Fibroblast of the aortic adventitia (primary cell): Measurements from ENCODE around the gene RAP1GAP2. TPM values are rescaled to one million over a fixed set of nuclear protein-coding genes. Genes with fewer than 3 reads are reported as not detected.

Experiments used
- DNase-seq: peaks from one replicate; pipeline ENCODE4 v3.0.0-alpha.2; 2010; ENCODE audit warnings: low read depth
- H3K4me3 ChIP-seq: 2 replicates; pipeline ENCODE4 v1.5.1; 2011; ENCODE audit warnings: low read depth, mild to moderate bottlenecking, control low read depth, low read length, moderate library complexity
- total RNA-seq: library from RNA; depleted of rRNA; stranded (reverse); fragments of >200 nt; gene quantifications from 2 replicates; pipeline ENCODE4 v1.2.3, GENCODE V29; 2012; ENCODE audit warnings: low replicate concordance
- TF ChIP-seq, protein P1 (sequence below): IDR thresholded peaks from 2 replicates; pipeline ENCODE4 v1.5.1; 2011; ENCODE audit warnings: mild to moderate bottlenecking, low read length, control low read depth, inconsistent platforms; ENCODE audit not compliant: insufficient read depth

Gene RAP1GAP2
- total RNA-seq, 1 donor: 5.0 TPM

DNA sequence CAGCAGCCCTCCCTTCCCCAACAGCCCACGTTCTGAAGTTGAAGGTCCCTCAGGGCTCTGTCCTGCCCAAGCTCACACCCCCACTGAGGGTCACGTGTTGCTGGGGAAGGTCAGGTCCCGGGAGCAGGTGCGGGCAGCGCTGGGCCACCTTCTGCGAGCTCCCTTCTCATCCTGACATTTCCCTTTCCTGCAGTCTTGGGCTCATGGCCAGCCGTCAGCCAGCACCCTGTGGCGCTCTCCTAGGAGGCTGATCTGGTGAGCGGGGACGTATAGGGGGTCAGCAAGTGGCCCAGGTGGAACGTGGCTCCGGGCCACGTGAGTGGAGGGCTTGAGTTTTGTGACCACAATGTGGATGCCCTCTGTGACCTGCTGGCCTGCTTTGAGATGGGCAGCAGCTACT lies 73.4 kb downstream of the RAP1GAP2 start:
- no peak for DNase-seq
- TF ChIP-seq, protein P1, sequence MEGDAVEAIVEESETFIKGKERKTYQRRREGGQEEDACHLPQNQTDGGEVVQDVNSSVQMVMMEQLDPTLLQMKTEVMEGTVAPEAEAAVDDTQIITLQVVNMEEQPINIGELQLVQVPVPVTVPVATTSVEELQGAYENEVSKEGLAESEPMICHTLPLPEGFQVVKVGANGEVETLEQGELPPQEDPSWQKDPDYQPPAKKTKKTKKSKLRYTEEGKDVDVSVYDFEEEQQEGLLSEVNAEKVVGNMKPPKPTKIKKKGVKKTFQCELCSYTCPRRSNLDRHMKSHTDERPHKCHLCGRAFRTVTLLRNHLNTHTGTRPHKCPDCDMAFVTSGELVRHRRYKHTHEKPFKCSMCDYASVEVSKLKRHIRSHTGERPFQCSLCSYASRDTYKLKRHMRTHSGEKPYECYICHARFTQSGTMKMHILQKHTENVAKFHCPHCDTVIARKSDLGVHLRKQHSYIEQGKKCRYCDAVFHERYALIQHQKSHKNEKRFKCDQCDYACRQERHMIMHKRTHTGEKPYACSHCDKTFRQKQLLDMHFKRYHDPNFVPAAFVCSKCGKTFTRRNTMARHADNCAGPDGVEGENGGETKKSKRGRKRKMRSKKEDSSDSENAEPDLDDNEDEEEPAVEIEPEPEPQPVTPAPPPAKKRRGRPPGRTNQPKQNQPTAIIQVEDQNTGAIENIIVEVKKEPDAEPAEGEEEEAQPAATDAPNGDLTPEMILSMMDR: no peak
- no peak overlapping the region for H3K4me3 ChIP-seq

DNA sequence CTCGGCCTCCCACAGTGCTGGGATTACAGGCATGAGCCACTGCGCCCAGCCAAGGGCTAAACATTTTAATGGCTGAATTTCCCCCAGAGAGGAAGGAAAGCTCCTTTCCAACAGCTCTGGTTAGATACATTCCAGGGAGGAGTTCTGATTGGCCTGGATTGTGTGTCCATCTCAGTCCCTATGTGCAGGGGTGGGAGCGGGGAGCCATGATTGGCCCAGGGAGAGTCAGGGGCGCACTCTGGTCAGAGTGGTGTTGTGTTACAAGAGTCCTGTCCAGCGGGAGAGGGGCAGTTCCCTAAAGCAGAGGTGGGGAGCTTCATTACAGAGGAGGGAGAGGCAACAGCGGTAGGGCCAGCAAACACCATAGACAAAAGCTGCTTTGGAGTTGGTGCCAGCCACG lies 75.0 kb downstream of the RAP1GAP2 start:
- H3K4me3 ChIP-seq: no peak overlapping the region
- DNase-seq: no peak
- TF ChIP-seq, protein P1: no peak

- TF ChIP-seq, protein P1: no peak
- no peak for DNase-seq
- no peak overlapping the region for H3K4me3 ChIP-seq
These were observed 75.5 kb downstream of the RAP1GAP2 start for GRCh38 chr17:2871720-2872119.

- no peak for DNase-seq
- TF ChIP-seq, protein P1: no peak
- H3K4me3 ChIP-seq: no peak overlapping the region
These were observed 76.0 kb downstream of the RAP1GAP2 start for GRCh38 chr17:2872282-2872681.

DNA sequence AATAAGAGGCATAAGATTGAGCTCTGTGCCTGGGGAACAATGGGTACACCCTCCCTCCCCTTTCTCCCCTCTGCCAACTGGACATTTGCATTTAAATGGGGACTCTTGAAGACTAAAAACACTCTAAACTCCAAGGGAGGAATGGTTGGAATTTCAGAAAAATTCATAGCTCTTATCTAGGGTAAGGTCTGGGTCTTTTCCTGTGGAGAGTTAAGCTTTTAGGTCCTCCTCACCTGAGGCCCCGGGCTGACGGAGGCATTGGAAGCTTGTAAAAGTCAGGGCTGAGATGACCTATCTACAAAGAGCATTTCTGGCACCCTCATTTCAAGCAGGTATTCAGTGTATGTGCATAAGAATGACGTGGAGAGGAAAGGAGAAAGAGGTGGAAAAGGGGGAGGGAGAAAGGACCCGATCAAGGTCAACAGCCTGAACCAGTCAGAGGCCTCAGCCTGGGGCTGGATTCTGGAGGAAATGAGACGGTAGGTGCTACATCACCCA lies 78.0 kb downstream of the RAP1GAP2 start:
- no peak overlapping the region for H3K4me3 ChIP-seq
- TF ChIP-seq, protein P1: no peak
- DNase-seq: no peak

- no peak for DNase-seq
- H3K4me3 ChIP-seq: no peak overlapping the region
- TF ChIP-seq, protein P1: no peak
These were observed 79.4 kb downstream of the RAP1GAP2 start for GRCh38 chr17:2875608-2876007.

- DNase-seq: no peak
- TF ChIP-seq, protein P1: no peak
- H3K4me3 ChIP-seq: no peak overlapping the region
These were observed 80.2 kb downstream of the RAP1GAP2 start for GRCh38 chr17:2876467-2876866.
